ENCODE results near the gene VAMP8. TPM values are rescaled to one million over a fixed set of nuclear protein-coding genes. Genes with fewer than 3 reads are reported as not detected.

Gene VAMP8
- total and polyA plus RNA-seq, 2 experiments from 2014 or later, result 15.7 to 39.4 TPM

- no peaks in the 10 kb centered on the region for H3K27me3 ChIP-seq
- no peak for DNase-seq (ENCODE audit: low read depth in 1 of 2, low spot score in 1 of 2)
- H3K9me3 ChIP-seq (ENCODE audit: low read depth), result no peaks in the 10 kb centered on the region
- no peaks in the 10 kb centered on the region for H3K36me3 ChIP-seq
- peaks cover 31% of the 10 kb centered on the region for H3K4me1 ChIP-seq (ENCODE audit: low read depth)
- H3K27ac ChIP-seq, result no peak overlapping the region
- no peak overlapping the region for H3K4me3 ChIP-seq
- no peak for TF ChIP-seq CTCF (IDR thresholded peaks at IDR 0.05; ENCODE audit: low read depth, low read length)
Observed at GRCh38 chr2:85580206-85580605, 2.8 kb downstream of the VAMP8 start.

GRCh38 chr2:85582492-85582891 lies 5.1 kb downstream of the VAMP8 start:
- H3K27me3 ChIP-seq, result no peaks in the 10 kb centered on the region
- peaks cover 31% of the 10 kb centered on the region for H3K4me1 ChIP-seq (ENCODE audit: low read depth)
- no peaks in the 10 kb centered on the region for H3K36me3 ChIP-seq
- no peaks in the 10 kb centered on the region for H3K9me3 ChIP-seq (ENCODE audit: low read depth)
- no peak overlapping the region for H3K4me3 ChIP-seq
- DNase-seq (ENCODE audit: low read depth in 1 of 2, low spot score in 1 of 2), result no peak
- no peak for TF ChIP-seq CTCF (IDR thresholded peaks at IDR 0.05; ENCODE audit: low read depth, low read length)
- no peak overlapping the region for H3K27ac ChIP-seq

GRCh38 chr2:85583667-85584353 lies 6.4 kb downstream of the VAMP8 start:
- Histone ChIP-seq H3K9me3 (ENCODE audit: low read depth) (no peaks in the 10 kb centered on the region), H3K36me3 (no peaks in the 10 kb centered on the region), H3K4me3 (no peak overlapping the region), H3K27ac (no peak overlapping the region), H3K4me1 (ENCODE audit: low read depth) (peaks cover 28% of the 10 kb centered on the region), H3K27me3 (no peaks in the 10 kb centered on the region)
- no peak for TF ChIP-seq CTCF (IDR thresholded peaks at IDR 0.05; ENCODE audit: low read depth, low read length)
- no peak for DNase-seq (ENCODE audit: low read depth in 1 of 2, low spot score in 1 of 2)

- Histone ChIP-seq H3K36me3 (no peaks in the 10 kb centered on the region), H3K4me3 (no peak within 1 kb of the TSS), H3K27ac (peak within 1 kb of the TSS; percentile 40), H3K27me3 (no peaks in the 10 kb centered on the region), H3K9me3 (ENCODE audit: low read depth) (no peaks in the 10 kb centered on the region), H3K4me1 (ENCODE audit: low read depth) (peaks cover 25% of the 10 kb centered on the region)
- peak in 1 of 2 donors; percentile 41 for DNase-seq (ENCODE audit: low read depth in 1 of 2, low spot score in 1 of 2)
- TF ChIP-seq CTCF (IDR thresholded peaks at IDR 0.05; ENCODE audit: low read depth, low read length), result no peak
Observed at GRCh38 chr2:85584354-85584856, 7.0 kb downstream of the VAMP8 start, which contains the start of gene VAMP5. TSS of gene VAMP5 (plus strand) at chr2:85584431. CDS start at chr2:85584491, 60 bp downstream.

- Histone ChIP-seq H3K9me3 (ENCODE audit: low read depth) (no peaks in the 10 kb centered on the region), H3K36me3 (no peaks in the 10 kb centered on the region), H3K27ac (peak overlapping the region; percentile 40), H3K4me1 (ENCODE audit: low read depth) (peaks cover 22% of the 10 kb centered on the region), H3K27me3 (no peaks in the 10 kb centered on the region), H3K4me3 (no peak overlapping the region)
- peak in 1 of 2 donors; percentile 64 for DNase-seq (ENCODE audit: low read depth in 1 of 2, low spot score in 1 of 2)
- no peak for TF ChIP-seq CTCF (IDR thresholded peaks at IDR 0.05; ENCODE audit: low read depth, low read length)
Observed at GRCh38 chr2:85584857-85585780, 7.7 kb downstream of the VAMP8 start.

Data from cardiac muscle cell (in vitro differentiated cells and primary cell).